GM12878 (cell line): Measurements from ENCODE around the gene RAB3B. TPM values are rescaled to one million over a fixed set of nuclear protein-coding genes. Genes with fewer than 3 reads are reported as not detected.

Experiments
- ATAC-seq: fragments of 200-7000 bp; cut with Tn5 transposase; 3 replicates; pipeline ENCODE4 v1.9.1; 2020; ENCODE audit warnings: mild to moderate bottlenecking, moderate library complexity
- BruUV-seq: library from RNA; stranded (reverse); fragments of 400-500 nt; replicated peaks from 2 replicates; lab custom pipeline; 2021; lab: Mats Ljungman, UMichigan
- CTCF ChIA-PET: fragments of 300-600 bp; sonication (Branson Sonifier 250); formaldehyde crosslinking; extraction: SDS; loops from one replicate; lab custom pipeline; 2021; ENCODE audit warnings: inconsistent platforms; lab: Yijun Ruan, JAX
- POLR2A ChIA-PET: fragments of 350-600 bp; formaldehyde crosslinking; extraction: SDS; loops from one replicate; lab custom pipeline; 2021; ENCODE audit warnings: inconsistent platforms; lab: Charles Lee
- RAD21 ChIA-PET: fragments of 300-600 bp; sonication (Branson Sonifier 250); formaldehyde crosslinking; loops from one replicate; lab custom pipeline; 2023; ENCODE audit warnings: antibody characterized with exemption; ENCODE audit not compliant: unreplicated experiment; lab: Charles Lee
- SMC1A ChIA-PET: fragments of 300-600 bp; sonication (Branson Sonifier 250); formaldehyde crosslinking; loops from one replicate; lab custom pipeline; 2023; ENCODE audit not compliant: unreplicated experiment, uncharacterized antibody; lab: Charles Lee
- DNase-seq: peaks from one replicate; pipeline ENCODE4 v3.0.0-alpha.2; 2011; ENCODE audit warnings: low read depth, low spot score
- FAIRE-seq: peaks from 3 replicates; lab custom pipeline; 2011; peaks lifted over from hg19 to GRCh38; lab: Jason Lieb, UNC
- H2AFZ ChIP-seq: 2 replicates; pipeline ENCODE4 v1.6.0; 2011; ENCODE audit warnings: low read depth, low read length, control low read depth; ENCODE audit not compliant: control insufficient read depth
- H3K27ac ChIP-seq: 2 replicates; pipeline ENCODE4 v1.5.1; 2011; ENCODE audit warnings: control low read depth; ENCODE audit not compliant: control insufficient read depth, insufficient read depth
- H3K27me3 ChIP-seq, 2 experiments: replicated peaks in 1 of 2; 2 replicates each; pipeline versions ENCODE4 v1.6.0 to v1.6.1; 2011; ENCODE audit warnings: low read length in 1 of 2; ENCODE audit not compliant: control insufficient read depth in 2 of 2, insufficient read depth in 2 of 2
- H3K36me3 ChIP-seq, 2 experiments: 2 replicates each; pipeline ENCODE4 v1.5.1; 2011; ENCODE audit warnings: low read length in 1 of 2; ENCODE audit not compliant: control insufficient read depth in 2 of 2, insufficient read depth in 2 of 2
- H3K4me1 ChIP-seq: 2 replicates; pipeline ENCODE4 v1.6.1; 2011; ENCODE audit warnings: mild to moderate bottlenecking, low read length, moderate library complexity, mixed read lengths; ENCODE audit not compliant: control insufficient read depth, insufficient read depth
- H3K4me2 ChIP-seq: 2 replicates; pipeline ENCODE4 v1.6.0; 2011; ENCODE audit warnings: control low read depth; ENCODE audit not compliant: control insufficient read depth, insufficient read depth
- H3K4me3 ChIP-seq: fragments of 200-600 bp; sonication (generic); 2 replicates; pipeline ENCODE4 v1.5.1; 2016
- H3K79me2 ChIP-seq: 2 replicates; pipeline ENCODE4 v1.6.0; 2011; ENCODE audit warnings: low read length; ENCODE audit not compliant: control insufficient read depth, insufficient read depth
- H3K9ac ChIP-seq: 2 replicates; pipeline ENCODE4 v1.8.0; 2011; ENCODE audit warnings: low read length, control low read depth, mixed read lengths; ENCODE audit not compliant: control insufficient read depth, insufficient read depth
- H3K9me3 ChIP-seq: replicated peaks from 3 replicates; pipeline ENCODE4 v1.5.1; 2011; ENCODE audit warnings: mild to moderate bottlenecking, low read length; ENCODE audit not compliant: control insufficient read depth, insufficient read depth
- H4K20me1 ChIP-seq: 2 replicates; pipeline ENCODE4 v1.6.0; 2011; ENCODE audit not compliant: control insufficient read depth, insufficient read depth
- BRCA1 ChIP-seq: IDR thresholded peaks from 2 replicates; pipeline ENCODE4 v1.6.1; 2011; ENCODE audit warnings: low read depth, low read length, improper control_type of control experiment
- EGR1 ChIP-seq, 2 experiments: IDR thresholded peaks; 1 replicate in 1 of 2; 2 replicates in 1 of 2; pipeline ENCODE4 v1.6.1; 2011 to 2012; ENCODE audit warnings: low read depth in 2 of 2, low read length in 2 of 2, borderline replicate concordance in 1 of 2, mild to moderate bottlenecking in 1 of 2, moderate library complexity in 1 of 2
- ELK1 ChIP-seq: IDR thresholded peaks from 2 replicates; pipeline ENCODE4 v1.6.1; 2012; ENCODE audit warnings: low read depth, low read length, improper control_type of control experiment
- ESRRA ChIP-seq: IDR thresholded peaks from 2 replicates; pipeline ENCODE4 v1.6.1; 2012; ENCODE audit warnings: mild to moderate bottlenecking, low read length, improper control_type of control experiment
- FOXK2 ChIP-seq: fragments of 450-650 bp; IDR thresholded peaks from 2 replicates; pipeline ENCODE4 v1.6.1; 2017; ENCODE audit warnings: mild to moderate bottlenecking, moderate library complexity
- GATAD2B ChIP-seq: fragments of 450-650 bp; conservative IDR thresholded peaks from 2 replicates; pipeline ENCODE4 v1.6.1; 2017; ENCODE audit warnings: low read depth, mild to moderate bottlenecking, moderate library complexity
- HDAC6 ChIP-seq: fragments of 200-600 bp; sonication (generic); IDR thresholded peaks from one replicate; pipeline ENCODE4 v1.8.0; 2017; ENCODE audit warnings: antibody characterized with exemption; ENCODE audit not compliant: unreplicated experiment
- IKZF2 ChIP-seq, 2 experiments: fragments of 450-650 bp; IDR thresholded peaks; 2 replicates each; pipeline ENCODE4 v1.6.1; 2017; ENCODE audit warnings: mild to moderate bottlenecking in 2 of 2, moderate library complexity in 2 of 2
- IRF5 ChIP-seq: fragments of 450-650 bp; IDR thresholded peaks from 2 replicates; pipeline ENCODE4 v1.6.1; 2017; ENCODE audit warnings: borderline replicate concordance
- LARP7 ChIP-seq: fragments of 450-650 bp; IDR thresholded peaks from 2 replicates; pipeline ENCODE4 v1.6.1; 2017; ENCODE audit warnings: mild to moderate bottlenecking
- NFYB ChIP-seq: IDR thresholded peaks from 2 replicates; pipeline ENCODE4 v1.6.1; 2011; ENCODE audit warnings: low read depth, mild to moderate bottlenecking, low read length, improper control_type of control experiment, moderate library complexity; ENCODE audit not compliant: insufficient read depth
- PML ChIP-seq: IDR thresholded peaks from 2 replicates; pipeline ENCODE4 v1.6.1; 2012; ENCODE audit warnings: low read length, inconsistent platforms
- RB1 ChIP-seq: fragments of 450-650 bp; formaldehyde crosslinking; IDR thresholded peaks from 2 replicates; pipeline ENCODE4 v1.6.1; 2017; ENCODE audit warnings: mild to moderate bottlenecking, borderline replicate concordance
- RFX5 ChIP-seq: IDR thresholded peaks from 2 replicates; pipeline ENCODE4 v1.6.1; 2011; ENCODE audit warnings: low read depth, low read length, improper control_type of control experiment
- SMC3 ChIP-seq: IDR thresholded peaks from 2 replicates; pipeline ENCODE4 v1.6.1; 2011; ENCODE audit warnings: low read length, improper control_type of control experiment, borderline replicate concordance
- STAT3 ChIP-seq: IDR thresholded peaks from 2 replicates; pipeline ENCODE4 v1.6.1; 2011; ENCODE audit warnings: low read depth, low read length, improper control_type of control experiment
- SUPT20H ChIP-seq: IDR thresholded peaks from 2 replicates; pipeline ENCODE4 v1.6.1; 2011; ENCODE audit warnings: low read depth, mild to moderate bottlenecking, low read length, moderate library complexity, borderline replicate concordance; ENCODE audit not compliant: control insufficient read depth
- TCF12 ChIP-seq: IDR thresholded peaks from 2 replicates; pipeline ENCODE4 v1.6.1; 2011; ENCODE audit warnings: low read depth, mild to moderate bottlenecking, low read length
- ZNF207 ChIP-seq: fragments of 450-650 bp; IDR thresholded peaks from 2 replicates; pipeline ENCODE4 v1.6.1; 2014; ENCODE audit warnings: antibody characterized with exemption, mild to moderate bottlenecking, borderline replicate concordance
- ZNF217 ChIP-seq: fragments of 450-650 bp; IDR thresholded peaks from 2 replicates; pipeline ENCODE4 v1.6.1; 2017; ENCODE audit warnings: antibody characterized with exemption, mild to moderate bottlenecking
- WGBS: methylation state at CpG from one replicate; pipeline ENCODE4 v1.1.6; 2016; ENCODE audit warnings: low lambda C conversion rate; ENCODE audit not compliant: insufficient replicate concordance, insufficient coverage; ENCODE audit errors: missing lambda C conversion rate; 5-methylcytosine and 5-hydroxymethylcytosine counted together
- in situ Hi-C: fragments of 300-500 bp; cut with MboI; formaldehyde crosslinking; loops from 9 replicates; pipeline ENCODE4 v1.14.3; 2018; ENCODE audit warnings: mixed read lengths
- intact Hi-C: fragments of 100-400 bp; cut with micrococcal nuclease; formaldehyde crosslinking; loops from one replicate; pipeline ENCODE4 v1.14.2; 2022; ENCODE audit not compliant: unreplicated experiment
- polyA plus RNA-seq, 11 experiments: library from polyadenylated mRNA; depleted of rRNA in 4 of 11; unstranded in 6 of 11; stranded (reverse) in 5 of 11; fragments of >200 nt; fragmentation: Nextera tagmentation in 4 of 11; fragmentation: Illumina TruSeq in 1 of 11; extraction: Ambion mirVana in 4 of 11; extraction: Trizol in 1 of 11; gene quantifications; 1 replicate in 1 of 11; 2 replicates in 10 of 11; pipeline versions ENCODE4 v1.2.1 to v1.2.3, GENCODE V29; 2011 to 2016; ENCODE audit warnings: inconsistent platforms in 2 of 11, missing spikeins in 2 of 11, low read depth in 1 of 11
- total RNA-seq, 4 experiments: library from RNA; depleted of rRNA in 3 of 4; stranded (reverse); fragments of >200 nt in 3 of 4; fragmentation: Illumina TruSeq in 1 of 4; extraction: Trizol in 1 of 4; gene quantifications; 2 replicates each; pipeline versions ENCODE4 v1.2.1 to v1.2.3, GENCODE V29; 2013 to 2021
- TF ChIP-seq, protein P1 (sequence below): IDR thresholded peaks from 2 replicates; pipeline ENCODE4 v1.6.1; 2011; ENCODE audit warnings: borderline replicate concordance, low read depth, mild to moderate bottlenecking, moderate library complexity, low read length; ENCODE audit not compliant: insufficient read depth, poor library complexity, severe bottlenecking

Gene RAB3B
- total and polyA plus RNA-seq, 10 of the 15 experiments (the other 5 are each of a cell fraction or from before 2014, with no cell fraction given): 0.05 to 0.32 (median 0.24) TPM

GRCh38 chr1:51878308-51878615 is 112.2 kb downstream of the RAB3B start:
- CTCF ChIA-PET: interaction anchor here (1.2 to 1.3 kb wide), 2 partner anchors 9 to 30 kb away, joined by 3 to 4 read pairs; no protein-coding TSS in a partner anchor
- no peaks in the 10 kb centered on the region for H4K20me1 ChIP-seq
- H3K27ac ChIP-seq: peak overlapping the region; percentile 96
- DNase-seq: no peak
- SMC1A ChIA-PET: interaction anchor here (0.6 to 2.2 kb wide), 6 partner anchors 9 to 101 kb away, joined by 3 to 18 read pairs (median 4); no protein-coding TSS in a partner anchor
- WGBS: under 1% methylated on average over 17 of the region's 17 CpGs
- peak; percentile 49 for ATAC-seq
- peak overlapping the region; percentile 81; the same call in 1 of the 2 replicates for H3K4me2 ChIP-seq
- H3K9ac ChIP-seq: peak overlapping the region; percentile 99
- POLR2A ChIA-PET: interaction anchor here (0.8 to 4.7 kb wide), 3 partner anchors 9 to 15 kb away, joined by 3 to 31 read pairs (median 14); no protein-coding TSS in a partner anchor
- no peaks in the 10 kb centered on the region for H3K27me3 ChIP-seq
- RAD21 ChIA-PET: interaction anchor here (0.9 kb wide), 1 partner anchor 155 kb away, joined by 3 read pairs; the partner anchor contains the start of gene KTI12
- H3K9me3 ChIP-seq: no peaks in the 10 kb centered on the region; the same call in 2 of the 3 replicates
- intact Hi-C loops: no loop called here
- H3K79me2 ChIP-seq: peaks cover 49% of the 10 kb centered on the region
- in situ Hi-C loops: no loop called here
- TSS peak; percentile 73 for BruUV-seq
- peak overlapping the region; percentile 90 for H3K4me3 ChIP-seq
- no peak for FAIRE-seq
- peak overlapping the region; percentile 82 for H2AFZ ChIP-seq
- peaks cover 5% of the 10 kb centered on the region for H3K4me1 ChIP-seq
- H3K36me3 ChIP-seq: peaks cover 0 to 11% of the 10 kb centered on the region in 2 experiments; a peak in 2 of 4 replicates
- TF ChIP-seq GATAD2B (peak; percentile 67; the same call in 1 of the 2 replicates), BRCA1 (no peak), ZNF217 (no peak), FOXK2 (no peak), HDAC6 (peak; percentile 20), PML (no peak), ZNF207 (0 out of 2 replicates have a peak, but pooled peaks have one; percentile 57), ELK1 (no peak), TCF12 (no peak), IRF5 (no peak), LARP7 (peak; percentile 81), EGR1 (IDR thresholded peaks at IDR 0.05; ENCODE audit: borderline replicate concordance in 1 of 2, low read depth in 2 of 2, low read length in 2 of 2) (no peak), SUPT20H (no peak), ESRRA (no peak), SMC3 (no peak), RFX5 (no peak), RB1 (peak; percentile 83; the same call in 1 of the 2 replicates), STAT3 (no peak), IKZF2 (IDR thresholded peaks at IDR 0.05) (peak in 1 of 2 experiments; percentile 55; a peak in 1 of 4 replicates), NFYB (no peak)
- TF ChIP-seq, protein P1, sequence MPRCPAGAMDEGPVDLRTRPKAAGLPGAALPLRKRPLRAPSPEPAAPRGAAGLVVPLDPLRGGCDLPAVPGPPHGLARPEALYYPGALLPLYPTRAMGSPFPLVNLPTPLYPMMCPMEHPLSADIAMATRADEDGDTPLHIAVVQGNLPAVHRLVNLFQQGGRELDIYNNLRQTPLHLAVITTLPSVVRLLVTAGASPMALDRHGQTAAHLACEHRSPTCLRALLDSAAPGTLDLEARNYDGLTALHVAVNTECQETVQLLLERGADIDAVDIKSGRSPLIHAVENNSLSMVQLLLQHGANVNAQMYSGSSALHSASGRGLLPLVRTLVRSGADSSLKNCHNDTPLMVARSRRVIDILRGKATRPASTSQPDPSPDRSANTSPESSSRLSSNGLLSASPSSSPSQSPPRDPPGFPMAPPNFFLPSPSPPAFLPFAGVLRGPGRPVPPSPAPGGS: no peak
